Measurements from ENCODE around the gene YEATS4.

YEATS4 gene

GRCh38 chr12:69440016-69440415 lies 80.5 kb downstream of the YEATS4 start:
- DNase-seq: no peak

Data from NCI-H1436 treated with DMSO at 0.1 percent for 48 hours (cell line).